H1 (cell line): ENCODE measurements around the gene MFRP.
A peak's percentile ranks its signal among the peaks of the same experiment; 100 is the strongest.

Experiments used
- BRCA1 ChIP-seq: IDR thresholded peaks from 2 replicates; pipeline ENCODE4 v1.6.1; 2012; ENCODE audit warnings: low read depth, low read length, improper control_type of control experiment
- CEBPB ChIP-seq: IDR thresholded peaks from 2 replicates; pipeline ENCODE4 v1.6.1; 2012; ENCODE audit warnings: low read depth, low read length
- CREB1 ChIP-seq: IDR thresholded peaks from 2 replicates; pipeline ENCODE4 v1.6.1; 2012; ENCODE audit warnings: inconsistent platforms
- EP300 ChIP-seq, 2 experiments: IDR thresholded peaks; 1 replicate in 1 of 2; 2 replicates in 1 of 2; pipeline ENCODE4 v1.6.1; 2011 to 2012; ENCODE audit warnings: low read depth in 2 of 2, low read length in 2 of 2, mild to moderate bottlenecking in 2 of 2, borderline replicate concordance in 1 of 2, inconsistent platforms in 1 of 2, moderate library complexity in 1 of 2
- EZH2 ChIP-seq: fragments of 200-600 bp; sonication (generic); IDR thresholded peaks from 2 replicates; pipeline ENCODE4 v1.7.1; 2012; ENCODE audit warnings: low read depth, mild to moderate bottlenecking, moderate library complexity, low read length, inconsistent platforms; ENCODE audit not compliant: severe bottlenecking
- JUND ChIP-seq: IDR thresholded peaks from 2 replicates; pipeline ENCODE4 v1.6.1; 2011; ENCODE audit warnings: mild to moderate bottlenecking, improper control_type of control experiment, low read length
- KDM4A ChIP-seq: IDR thresholded peaks from one replicate; pipeline ENCODE4 v1.7.1; 2012; ENCODE audit warnings: low read depth, mild to moderate bottlenecking, moderate library complexity, low read length, inconsistent platforms; ENCODE audit not compliant: severe bottlenecking
- POLR2A ChIP-seq, 2 experiments: IDR thresholded peaks; 1 replicate in 1 of 2; 2 replicates in 1 of 2; pipeline ENCODE4 v1.6.1; 2011; ENCODE audit warnings: low read depth in 2 of 2, low read length in 2 of 2, mild to moderate bottlenecking in 2 of 2; ENCODE audit errors: control extremely low read depth in 1 of 2
- POLR2AphosphoS5 ChIP-seq: IDR thresholded peaks from 2 replicates; pipeline ENCODE4 v1.6.1; 2011; ENCODE audit warnings: low read depth, low read length
- TF ChIP-seq, protein P1 (sequence below), 3 experiments: IDR thresholded peaks; 1 replicate in 2 of 3; 2 replicates in 1 of 3; pipeline versions ENCODE4 v1.5.1 to v1.6.1; 2011; ENCODE audit warnings: low read length in 3 of 3, mild to moderate bottlenecking in 3 of 3, inconsistent platforms in 2 of 3, low read depth in 1 of 3, moderate library complexity in 1 of 3; ENCODE audit not compliant: insufficient read depth in 1 of 3; ENCODE audit errors: control extremely low read depth in 1 of 3
- TF ChIP-seq, protein P2 (sequence below): IDR thresholded peaks from 2 replicates; pipeline ENCODE4 v1.6.1; 2012; ENCODE audit warnings: inconsistent platforms

DNA sequence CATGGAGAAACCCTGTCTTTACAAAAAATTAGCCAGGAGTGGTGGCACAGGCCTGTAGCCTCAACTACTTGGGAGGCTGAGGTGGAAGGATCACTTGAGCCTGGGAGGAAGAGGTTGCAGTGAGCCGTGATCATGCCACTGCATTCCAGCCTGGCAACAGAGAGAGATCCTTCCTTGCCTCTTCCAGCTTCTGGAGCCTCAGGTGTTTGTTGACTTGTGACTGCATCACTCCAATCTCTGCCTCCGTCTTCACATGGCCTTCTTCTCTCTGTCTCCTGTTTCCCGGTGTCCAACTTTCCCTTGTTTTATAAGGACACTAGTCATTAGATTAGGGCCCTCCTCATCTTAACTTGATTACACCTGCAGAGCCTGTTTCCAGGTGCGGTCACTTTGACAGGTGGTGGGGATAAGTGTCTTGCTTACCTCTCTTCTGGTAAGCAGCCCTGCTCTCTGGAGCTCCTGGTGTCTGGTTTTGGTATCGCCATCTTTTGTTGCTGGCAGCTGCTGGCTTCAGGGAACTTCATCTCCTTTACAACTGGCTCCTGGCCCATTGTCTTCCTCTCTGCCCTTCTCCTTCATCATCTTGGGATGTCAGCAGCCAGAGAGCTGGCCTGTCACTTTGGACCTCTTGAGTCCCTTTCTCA is 43.2 kb upstream of the MFRP start:
- TF ChIP-seq CEBPB, result no peak
- no peak for TF ChIP-seq POLR2AphosphoS5
- TF ChIP-seq EP300 (IDR thresholded peaks at IDR 0.05; ENCODE audit: borderline replicate concordance in 1 of 2, low read depth in 2 of 2, low read length in 2 of 2), result no peak
- no peak for TF ChIP-seq EZH2
- TF ChIP-seq CREB1, result 0 out of 2 replicates have a peak, but pooled peaks have one; percentile 16
- TF ChIP-seq BRCA1, result no peak
- TF ChIP-seq, protein P1, sequence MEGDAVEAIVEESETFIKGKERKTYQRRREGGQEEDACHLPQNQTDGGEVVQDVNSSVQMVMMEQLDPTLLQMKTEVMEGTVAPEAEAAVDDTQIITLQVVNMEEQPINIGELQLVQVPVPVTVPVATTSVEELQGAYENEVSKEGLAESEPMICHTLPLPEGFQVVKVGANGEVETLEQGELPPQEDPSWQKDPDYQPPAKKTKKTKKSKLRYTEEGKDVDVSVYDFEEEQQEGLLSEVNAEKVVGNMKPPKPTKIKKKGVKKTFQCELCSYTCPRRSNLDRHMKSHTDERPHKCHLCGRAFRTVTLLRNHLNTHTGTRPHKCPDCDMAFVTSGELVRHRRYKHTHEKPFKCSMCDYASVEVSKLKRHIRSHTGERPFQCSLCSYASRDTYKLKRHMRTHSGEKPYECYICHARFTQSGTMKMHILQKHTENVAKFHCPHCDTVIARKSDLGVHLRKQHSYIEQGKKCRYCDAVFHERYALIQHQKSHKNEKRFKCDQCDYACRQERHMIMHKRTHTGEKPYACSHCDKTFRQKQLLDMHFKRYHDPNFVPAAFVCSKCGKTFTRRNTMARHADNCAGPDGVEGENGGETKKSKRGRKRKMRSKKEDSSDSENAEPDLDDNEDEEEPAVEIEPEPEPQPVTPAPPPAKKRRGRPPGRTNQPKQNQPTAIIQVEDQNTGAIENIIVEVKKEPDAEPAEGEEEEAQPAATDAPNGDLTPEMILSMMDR (IDR thresholded peaks at IDR 0.05; ENCODE audit: control extremely low read depth in 1 of 3, insufficient read depth in 1 of 3, low read depth in 1 of 3, low read length in 3 of 3), result peak; percentile 63 to 84 (median 68)
- no peak for TF ChIP-seq POLR2A (IDR thresholded peaks at IDR 0.05; ENCODE audit: control extremely low read depth in 1 of 2, low read depth in 2 of 2, low read length in 2 of 2)
- TF ChIP-seq KDM4A, result no peak
- TF ChIP-seq, protein P2, sequence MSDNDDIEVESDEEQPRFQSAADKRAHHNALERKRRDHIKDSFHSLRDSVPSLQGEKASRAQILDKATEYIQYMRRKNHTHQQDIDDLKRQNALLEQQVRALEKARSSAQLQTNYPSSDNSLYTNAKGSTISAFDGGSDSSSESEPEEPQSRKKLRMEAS, result no peak
- no peak for TF ChIP-seq JUND
